Nucleus accumbens (tissue), 56 donors: Measurements from ENCODE around the gene COL18A1.

Experiments used
- DNase-seq, 56 donors: peaks; one replicate each; lab custom pipeline; 2025; lab: John Stamatoyannopoulos, UW

COL18A1 gene

DNA sequence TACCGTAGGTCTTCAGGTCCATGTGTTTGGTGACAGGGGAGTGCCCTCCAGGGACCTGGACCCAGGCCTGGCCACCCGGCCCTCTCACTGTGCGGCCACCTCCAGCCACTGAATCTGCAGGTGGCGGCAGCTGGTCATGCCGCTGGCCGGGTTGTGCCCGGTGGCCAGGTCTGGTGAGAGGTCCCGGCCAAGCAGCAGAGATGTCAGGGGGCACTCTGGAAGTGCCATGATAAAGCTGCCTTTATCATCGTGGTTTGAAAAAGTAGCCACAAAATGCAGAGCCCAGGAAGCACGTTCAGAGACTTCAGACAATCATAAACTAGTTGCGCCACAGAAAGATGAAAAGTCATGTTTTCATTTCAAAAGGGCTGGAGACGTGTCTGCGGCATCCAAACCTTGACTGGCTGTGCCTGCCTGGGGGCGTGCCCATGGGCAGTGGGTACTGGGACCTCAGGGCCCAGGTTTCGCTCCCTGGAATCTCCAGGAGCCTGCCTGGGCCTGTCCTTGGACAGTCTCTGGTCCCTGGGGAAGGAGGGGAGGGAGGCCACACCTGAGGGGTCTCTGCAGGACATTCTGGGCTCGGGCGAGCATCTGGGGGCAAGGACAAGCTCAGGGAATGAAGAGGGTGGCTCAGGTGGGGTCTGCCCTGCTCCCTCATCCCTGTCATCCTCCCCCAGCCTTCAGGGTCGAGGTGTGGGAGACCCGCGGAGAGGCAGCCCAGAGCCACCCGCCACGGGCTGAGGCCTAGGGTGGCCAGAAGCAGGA is 44.9 kb downstream of the COL18A1 start:
- no peak for DNase-seq

DNA sequence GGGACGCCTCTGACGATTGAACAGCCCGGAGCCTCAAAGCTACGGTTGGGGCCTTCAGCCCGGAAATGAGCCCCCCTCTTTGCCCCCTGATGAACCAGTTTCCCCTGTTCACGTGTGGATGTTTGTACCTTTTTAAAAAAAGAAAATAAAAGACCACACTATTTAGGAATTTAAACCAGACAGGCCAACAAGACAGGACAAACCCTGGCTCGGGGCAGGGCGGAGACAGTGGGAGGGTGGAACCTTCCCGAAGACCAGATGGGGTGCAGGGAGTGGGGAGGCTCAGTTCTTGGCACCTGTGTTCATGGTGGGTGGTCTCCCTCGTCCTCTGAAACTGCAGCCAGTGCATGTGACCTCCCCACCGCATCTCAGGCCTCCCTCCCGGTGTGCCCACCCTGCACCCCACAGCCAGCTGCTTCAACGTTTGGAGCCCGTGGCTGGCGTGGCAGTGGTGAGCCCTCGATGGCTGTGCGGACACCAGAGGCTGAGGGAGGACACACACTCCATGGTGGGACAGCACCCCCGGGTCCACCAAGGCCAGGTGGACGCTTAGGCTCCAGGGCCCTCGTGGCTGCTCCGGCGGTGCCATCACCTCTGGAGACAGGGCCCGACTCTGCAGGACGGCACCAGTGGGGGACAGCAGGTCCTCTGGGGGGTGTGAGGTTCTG is 45.6 kb downstream of the COL18A1 start:
- DNase-seq, result no peak

DNA sequence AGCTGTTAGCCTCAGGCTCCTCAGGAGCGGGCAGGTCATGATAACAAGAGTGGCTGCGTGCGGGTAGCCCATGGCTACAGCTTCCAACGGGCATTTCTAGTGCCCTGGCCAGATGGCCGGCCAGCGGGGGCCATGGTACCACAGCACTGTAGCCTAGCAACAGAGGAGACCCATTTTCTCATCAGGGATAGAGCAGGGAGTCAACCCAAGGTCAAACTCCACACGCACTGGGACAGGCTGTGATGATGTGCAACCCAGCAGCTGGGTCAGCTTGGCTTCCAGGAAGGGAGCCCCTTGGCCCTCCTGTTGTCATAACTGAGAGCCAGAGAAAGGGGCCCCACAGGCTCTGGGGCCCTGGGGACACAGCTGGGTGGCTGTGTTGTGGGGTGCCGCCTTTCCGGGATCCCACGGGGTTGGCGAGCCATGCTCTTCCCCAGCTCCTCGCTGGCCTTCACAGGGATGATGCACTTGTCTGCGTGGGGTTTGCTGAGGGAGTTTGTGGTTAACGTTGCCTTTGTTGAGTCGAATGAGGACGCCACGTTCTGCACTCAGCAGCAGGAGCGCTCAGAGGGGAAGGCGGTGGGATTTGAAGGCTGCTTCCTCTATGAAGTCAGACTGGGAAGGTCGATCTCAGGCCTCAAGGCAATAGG is 46.3 kb downstream of the COL18A1 start:
- DNase-seq, result no peak

DNA sequence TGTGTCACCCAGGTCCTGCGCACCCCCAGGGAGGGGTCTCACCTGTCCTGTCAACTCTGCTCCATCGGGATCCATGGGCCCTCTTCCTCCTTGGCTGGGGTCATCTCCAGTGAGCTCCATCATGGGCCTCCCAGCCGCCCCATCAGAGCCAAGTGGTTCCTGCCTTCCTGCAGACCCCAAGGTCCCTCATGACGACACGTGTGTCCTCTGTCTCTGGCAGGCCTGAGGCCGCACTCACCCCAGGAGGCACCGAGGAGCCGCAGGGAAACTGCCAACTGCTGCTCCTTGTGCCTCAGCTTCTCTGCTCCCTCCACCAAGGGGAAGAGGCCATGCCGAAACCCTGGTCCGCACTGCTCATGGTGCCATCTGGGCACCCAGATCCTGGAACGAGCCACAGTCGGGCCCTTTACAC is 46.8 kb downstream of the COL18A1 start:
- no peak for DNase-seq

DNA sequence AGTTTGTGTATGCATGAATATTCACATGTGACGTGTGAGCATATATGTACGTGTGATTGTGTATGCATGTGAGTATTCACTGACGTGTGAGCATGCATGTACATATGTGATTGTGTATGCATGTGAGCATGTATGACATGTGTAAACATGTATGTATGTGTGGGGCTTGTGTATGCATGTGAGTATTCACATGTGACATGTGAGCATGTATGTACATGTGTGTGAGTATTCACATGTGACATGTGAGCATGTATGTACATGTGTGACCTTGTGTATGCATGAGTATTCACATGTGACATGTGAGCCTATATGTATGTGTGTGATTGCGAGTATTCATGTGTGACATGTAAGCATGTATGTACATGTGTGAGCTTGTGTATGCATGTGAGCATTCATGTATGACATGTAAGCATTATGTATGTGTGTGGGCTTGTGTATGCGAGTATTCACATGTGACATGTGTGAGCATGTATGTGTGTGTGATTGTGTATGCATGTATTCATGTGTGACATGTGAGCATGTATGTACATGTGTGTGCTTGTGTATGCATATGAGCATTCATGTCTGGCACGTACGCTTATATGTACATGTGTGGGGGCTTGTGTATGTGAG is 47.8 kb downstream of the COL18A1 start:
- DNase-seq, result no peak

- DNase-seq, result no peak
These were observed 48.5 kb downstream of the COL18A1 start for GRCh38 chr21:45453308-45453950.

DNA sequence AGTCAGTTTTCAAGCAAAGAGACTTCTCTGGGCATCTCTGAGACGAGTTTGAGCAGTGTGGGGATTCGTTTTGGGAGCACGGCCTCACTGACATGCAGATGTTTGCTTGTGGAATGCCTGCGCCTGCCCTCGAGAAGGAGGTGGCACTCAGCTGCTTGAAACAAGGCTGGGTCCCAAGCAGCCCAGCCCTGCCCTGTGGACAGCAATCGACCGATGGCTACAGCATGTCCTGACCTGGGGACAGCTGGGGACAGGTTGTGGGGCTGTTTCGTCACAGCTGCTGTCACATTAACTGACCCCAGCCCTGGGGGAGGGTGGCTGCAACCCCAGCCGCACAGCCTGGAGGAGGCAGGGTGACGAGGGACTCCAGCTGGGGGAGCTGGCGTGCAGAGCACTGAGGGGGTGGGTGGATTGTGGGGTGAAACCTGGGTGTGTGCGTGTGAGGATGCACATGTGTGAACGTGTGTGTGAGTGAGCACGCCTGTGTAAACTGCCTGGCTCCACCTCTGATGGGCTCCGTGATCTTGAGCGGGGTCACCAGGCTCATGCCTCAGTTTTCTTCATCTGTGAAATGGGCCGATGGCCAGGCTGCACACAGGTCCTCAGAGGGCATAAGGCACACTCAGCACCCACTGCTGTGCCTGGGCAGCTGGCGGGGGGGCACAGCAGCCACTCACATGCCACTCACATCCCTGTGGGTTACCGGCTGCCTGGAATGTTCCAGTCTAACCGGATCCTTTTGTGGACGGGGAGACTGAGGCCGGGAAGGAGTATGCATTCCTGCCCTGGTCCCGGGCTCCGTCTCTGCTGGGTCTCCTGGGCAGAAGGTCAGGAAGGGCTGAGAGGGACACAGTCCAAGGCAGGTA is 49.3 kb downstream of the COL18A1 start:
- no peak for DNase-seq

- peak in 2 of 56 donors; percentile 34 to 44 for DNase-seq
These were observed 50.1 kb downstream of the COL18A1 start for GRCh38 chr21:45454926-45455673.

- no peak for DNase-seq
These were observed 51.0 kb downstream of the COL18A1 start for GRCh38 chr21:45455674-45456583.

- no peak for DNase-seq
These were observed 51.7 kb downstream of the COL18A1 start for GRCh38 chr21:45456584-45457160.

GRCh38 chr21:45457161-45457831 is 52.3 kb downstream of the COL18A1 start:
- no peak for DNase-seq

DNA sequence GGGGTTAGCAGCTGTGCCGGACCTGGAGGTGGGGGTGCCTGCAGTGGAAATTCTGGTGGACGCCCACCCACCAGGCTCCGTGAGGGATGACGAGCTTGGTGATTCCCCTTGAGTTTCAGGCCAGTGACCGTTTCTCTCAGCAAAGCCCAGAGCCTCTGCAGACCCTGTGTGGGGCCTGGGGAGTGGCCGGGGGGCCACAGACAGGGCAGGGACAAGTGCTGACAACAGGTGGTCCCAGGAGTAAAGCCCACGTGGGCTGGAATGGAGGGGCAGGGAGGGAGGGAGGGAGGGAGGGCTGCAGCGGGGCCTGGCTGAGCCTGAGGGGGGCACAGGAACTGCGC is 52.8 kb downstream of the COL18A1 start:
- no peak for DNase-seq

DNA sequence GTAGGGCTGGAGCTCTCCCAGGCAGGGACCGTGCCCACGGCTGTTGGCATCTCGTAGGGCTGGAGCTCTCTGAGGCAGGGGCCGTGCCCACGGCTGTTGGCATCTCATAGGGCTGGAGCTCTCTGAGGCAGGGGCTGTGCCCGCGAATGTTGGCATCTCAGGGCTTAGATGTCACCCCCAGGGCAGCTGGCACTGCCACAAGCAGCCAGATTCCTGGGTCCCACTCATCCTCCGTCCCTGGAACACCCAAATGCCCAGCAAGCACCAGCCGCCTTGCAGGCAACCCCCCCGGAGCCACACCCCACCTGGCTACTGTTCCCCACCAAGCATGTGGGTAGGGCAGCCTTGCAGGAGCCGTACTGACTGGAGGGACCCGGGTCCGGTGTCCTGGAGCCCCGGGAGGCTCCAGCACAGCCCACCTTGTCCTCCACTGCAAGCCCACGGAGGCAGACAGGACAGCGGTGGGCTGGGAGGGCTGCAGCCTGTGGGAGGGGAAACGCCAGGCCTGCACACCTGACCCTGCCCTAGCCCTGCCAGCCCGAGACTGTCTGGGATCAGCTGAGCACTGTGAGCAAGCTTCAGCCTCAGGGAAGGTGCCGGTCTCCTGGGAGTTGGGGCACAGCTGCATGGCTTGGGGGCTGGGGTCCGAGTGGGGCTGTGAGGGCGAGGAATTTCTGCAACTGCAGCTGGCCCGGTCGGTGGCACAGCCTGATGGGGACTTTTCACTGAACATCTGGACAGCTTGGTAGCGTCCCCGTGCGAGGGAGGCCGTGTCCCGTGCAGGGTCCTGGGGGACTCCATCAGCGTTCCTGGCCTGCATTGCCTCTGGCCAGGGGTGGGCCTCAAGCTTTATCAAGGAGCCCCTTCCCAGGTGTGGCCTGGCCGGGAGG is 53.6 kb downstream of the COL18A1 start:
- peak in 1 of 56 donors; percentile 20 for DNase-seq

DNA sequence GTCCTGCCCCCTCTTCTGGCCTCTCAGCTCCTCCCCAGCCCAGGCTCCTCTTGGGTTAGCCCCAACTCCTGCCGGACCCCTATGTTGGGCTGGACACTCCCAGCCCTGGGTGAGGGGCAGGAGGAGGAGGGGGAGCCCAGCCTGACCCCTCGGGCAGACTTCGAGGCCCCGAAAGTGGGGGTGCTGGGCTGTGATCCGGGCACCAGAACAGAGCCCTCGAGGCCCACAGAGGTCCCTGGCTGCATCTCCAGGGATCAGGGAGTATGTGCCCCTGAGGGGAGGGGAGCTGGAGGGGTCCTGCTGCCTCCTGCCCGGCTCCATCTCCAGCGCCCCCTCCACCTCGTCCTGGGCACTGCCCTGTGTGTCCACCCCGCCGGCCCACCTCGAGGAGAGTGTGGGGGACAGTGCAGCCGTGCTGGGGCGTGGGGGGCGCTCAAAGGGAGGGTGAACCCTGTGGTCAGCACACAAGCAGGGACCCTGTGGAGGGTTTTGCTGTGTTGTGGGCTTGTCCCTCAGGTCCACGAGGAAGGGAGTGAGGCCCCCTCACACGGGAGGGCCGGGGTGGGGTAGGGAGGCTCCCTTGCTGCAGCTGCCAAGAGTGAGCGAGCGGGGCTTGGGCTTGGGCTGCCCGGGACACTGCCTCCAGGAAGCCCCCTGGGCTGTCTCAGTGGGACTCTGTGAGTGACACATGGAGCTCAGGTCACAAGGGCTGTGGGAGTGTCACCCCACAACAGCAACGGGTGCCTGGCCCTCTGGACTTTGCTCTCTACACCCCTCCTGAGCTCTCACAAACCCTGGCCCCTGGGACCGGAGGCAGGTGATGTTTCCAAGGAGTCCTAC is 54.4 kb downstream of the COL18A1 start:
- DNase-seq, result no peak

- no peak for DNase-seq
These were observed 55.1 kb downstream of the COL18A1 start for GRCh38 chr21:45460011-45460565.
